NK-92 (cell line): ENCODE data around the gene ENOSF1.

Experiments used
- DNase-seq: peaks from one replicate; lab custom pipeline; 2025; ENCODE audit not compliant: unreplicated experiment; lab: John Stamatoyannopoulos, UW

The ENOSF1 gene

DNA sequence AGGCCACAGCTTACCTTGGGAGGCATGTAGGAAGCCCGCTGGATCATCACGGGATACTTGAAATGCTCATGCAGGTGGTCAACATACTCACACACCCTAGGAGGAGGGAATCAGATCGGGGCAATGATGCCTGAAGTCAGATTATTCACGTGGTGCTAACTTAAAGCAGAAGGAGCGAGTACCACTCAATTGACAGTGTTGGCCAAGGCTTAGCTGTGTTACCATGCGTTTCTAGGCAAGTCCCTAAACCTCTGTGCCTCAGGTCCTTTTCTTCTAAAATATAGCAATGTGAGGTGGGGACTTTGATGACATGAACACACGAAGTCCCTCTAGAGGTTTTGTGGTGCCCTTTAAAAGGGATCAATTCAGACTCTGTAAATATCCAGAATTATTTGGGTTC, 37.1 kb downstream of the ENOSF1 start:
- DNase-seq = no peak

- no peak for DNase-seq
Measured at GRCh38 chr18:673769-674168, 38.7 kb downstream of the ENOSF1 start.

DNA sequence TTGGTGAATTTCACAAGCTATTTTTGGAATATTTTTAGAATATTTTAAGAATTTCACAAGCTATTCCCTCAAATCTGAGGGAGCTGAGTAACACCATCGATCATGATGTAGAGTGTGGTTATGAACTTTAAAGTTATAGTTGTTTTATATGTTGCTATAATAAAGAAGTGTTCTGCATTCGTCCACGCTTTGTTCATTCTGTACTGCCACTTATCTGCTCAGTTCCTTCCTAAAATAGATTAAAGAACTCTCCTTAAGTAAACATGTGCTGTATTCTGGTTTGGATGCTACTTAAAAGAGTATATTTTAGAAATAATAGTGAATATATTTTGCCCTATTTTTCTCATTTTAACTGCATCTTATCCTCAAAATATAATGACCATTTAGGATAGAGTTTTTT, 39.1 kb downstream of the ENOSF1 start:
- no peak for DNase-seq

DNA sequence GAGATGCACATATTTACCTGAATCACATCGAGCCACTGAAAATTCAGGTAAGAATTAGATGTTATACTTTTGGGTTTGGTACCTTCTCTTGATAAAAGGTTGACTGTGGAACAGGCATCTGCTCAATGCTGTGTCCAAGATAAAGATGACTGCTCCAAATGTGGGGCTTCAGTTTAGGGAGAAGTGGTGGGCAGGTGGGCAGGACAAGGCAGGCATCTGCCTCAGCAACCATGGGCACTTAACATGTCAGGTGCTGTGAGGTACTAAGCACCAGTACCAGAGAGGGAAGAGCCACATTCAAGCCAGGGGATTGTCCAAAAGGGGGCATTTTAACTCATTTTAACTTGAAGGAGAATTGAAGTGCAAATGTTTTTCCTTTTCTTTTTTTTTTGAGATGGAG, 41.0 kb downstream of the ENOSF1 start:
- DNase-seq = no peak

DNA sequence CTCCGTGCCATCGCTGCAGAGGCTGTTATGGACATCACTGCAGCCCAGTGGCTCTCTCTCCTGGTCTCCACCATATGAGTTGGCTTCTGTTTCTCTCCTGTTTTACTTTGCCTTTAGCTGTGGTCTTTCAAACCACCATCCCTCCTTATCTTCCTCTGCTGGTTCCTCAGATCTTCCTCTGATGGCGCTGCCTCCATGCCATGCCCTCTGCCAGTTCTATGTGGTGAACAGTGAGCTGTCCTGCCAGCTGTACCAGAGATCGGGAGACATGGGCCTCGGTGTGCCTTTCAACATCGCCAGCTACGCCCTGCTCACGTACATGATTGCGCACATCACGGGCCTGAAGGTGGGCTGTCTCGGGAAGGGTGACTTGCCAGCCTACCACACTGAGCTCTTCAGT, 41.9 kb downstream of the ENOSF1 start:
- no peak for DNase-seq

- no peak for DNase-seq
Measured at GRCh38 chr18:669077-669476, 43.4 kb downstream of the ENOSF1 start.

DNA sequence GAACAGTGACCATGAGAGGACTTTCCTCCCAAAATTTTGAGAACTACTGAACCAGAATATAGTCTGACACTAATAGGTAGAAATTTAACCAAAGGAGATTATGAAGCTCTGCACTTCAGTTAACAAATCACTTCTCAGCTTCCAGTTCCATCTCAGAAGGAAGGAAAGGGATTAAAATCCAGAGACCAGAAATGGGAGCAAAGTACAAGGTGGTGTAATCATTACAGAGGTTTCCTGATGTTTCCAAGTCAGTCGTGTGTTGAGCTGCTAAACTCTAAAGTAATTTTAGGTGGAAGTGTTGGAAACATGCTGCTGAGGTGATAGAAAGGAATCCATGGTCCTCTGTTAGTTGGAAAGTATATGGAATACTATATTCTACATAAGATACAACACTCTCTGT, 44.2 kb downstream of the ENOSF1 start:
- no peak for DNase-seq

GRCh38 chr18:666628-667027, 45.8 kb downstream of the ENOSF1 start:
- DNase-seq = no peak

DNA sequence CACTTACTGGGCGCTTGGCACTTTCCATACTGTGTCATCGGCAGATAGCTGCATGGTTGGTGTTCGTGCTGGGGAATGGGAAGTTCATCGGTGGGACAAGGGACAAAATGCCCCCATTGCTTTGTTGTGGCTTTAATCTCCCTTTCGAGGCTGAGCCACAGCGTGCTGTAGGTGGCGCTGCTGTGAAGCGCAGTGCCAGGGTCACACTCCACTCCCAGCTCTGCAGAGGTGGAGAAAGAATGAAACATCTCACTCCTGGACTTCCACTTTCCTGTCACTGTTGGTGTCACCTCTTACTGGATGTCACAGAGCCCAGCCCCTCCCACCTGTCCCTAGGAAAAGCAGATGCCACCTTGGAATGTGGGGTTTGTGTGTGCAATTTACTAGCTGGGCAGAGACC, 46.3 kb downstream of the ENOSF1 start:
- DNase-seq = no peak

- no peak for DNase-seq
Measured at GRCh38 chr18:662197-662596, 50.2 kb downstream of the ENOSF1 start.

- DNase-seq = no peak
Measured at GRCh38 chr18:659597-659996, 52.8 kb downstream of the ENOSF1 start.

DNA sequence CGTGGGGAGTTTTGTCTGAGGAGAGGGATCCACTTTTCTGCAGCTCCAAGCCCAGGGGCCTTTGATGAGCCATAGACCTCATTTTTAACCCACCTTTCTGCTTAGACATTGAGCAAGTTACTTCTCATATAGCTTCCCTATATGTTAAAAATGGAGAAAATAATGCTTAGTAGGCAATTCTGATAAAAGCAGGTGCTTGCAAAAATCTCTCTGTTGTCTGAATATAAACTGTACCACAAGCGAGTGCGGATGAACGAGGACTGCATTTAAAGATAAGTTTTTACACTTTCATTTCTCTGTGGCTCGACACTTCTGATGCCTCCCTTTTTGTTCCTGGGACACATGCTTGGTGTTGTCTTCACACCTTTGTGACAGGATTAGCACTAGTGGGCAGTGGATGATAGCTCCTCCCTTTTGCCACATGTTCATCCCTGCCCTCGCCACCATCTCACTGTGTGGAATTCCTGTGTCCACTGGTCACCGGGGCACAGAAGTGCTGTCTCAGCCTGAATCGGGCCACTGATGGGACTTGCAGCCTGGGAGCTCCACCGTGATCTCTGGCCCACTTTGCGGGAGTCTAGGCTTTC, 53.4 kb downstream of the ENOSF1 start:
- DNase-seq = no peak

GRCh38 chr18:658001-658946, 54.2 kb downstream of the ENOSF1 start:
- no peak for DNase-seq

DNA sequence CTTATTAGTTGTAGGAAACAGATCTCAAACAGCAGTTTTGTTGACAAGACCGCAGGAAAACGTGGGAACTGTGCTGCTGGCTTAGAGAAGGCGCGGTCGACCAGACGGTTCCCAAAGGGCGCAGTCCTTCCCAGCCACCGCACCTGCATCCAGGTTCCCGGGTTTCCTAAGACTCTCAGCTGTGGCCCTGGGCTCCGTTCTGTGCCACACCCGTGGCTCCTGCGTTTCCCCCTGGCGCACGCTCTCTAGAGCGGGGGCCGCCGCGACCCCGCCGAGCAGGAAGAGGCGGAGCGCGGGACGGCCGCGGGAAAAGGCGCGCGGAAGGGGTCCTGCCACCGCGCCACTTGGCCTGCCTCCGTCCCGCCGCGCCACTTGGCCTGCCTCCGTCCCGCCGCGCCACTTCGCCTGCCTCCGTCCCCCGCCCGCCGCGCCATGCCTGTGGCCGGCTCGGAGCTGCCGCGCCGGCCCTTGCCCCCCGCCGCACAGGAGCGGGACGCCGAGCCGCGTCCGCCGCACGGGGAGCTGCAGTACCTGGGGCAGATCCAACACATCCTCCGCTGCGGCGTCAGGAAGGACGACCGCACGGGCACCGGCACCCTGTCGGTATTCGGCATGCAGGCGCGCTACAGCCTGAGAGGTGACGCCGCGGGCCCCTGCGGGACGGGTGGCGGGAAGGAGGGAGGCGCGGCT, 55.0 kb downstream of the ENOSF1 start, which contains the start of gene TYMS:
Gene TYMS, plus strand, starts transcription at position 343 of the 690 bp plus-strand sequence. Its CDS starts 90 bp downstream, at position 433.
- no peak for DNase-seq

DNA sequence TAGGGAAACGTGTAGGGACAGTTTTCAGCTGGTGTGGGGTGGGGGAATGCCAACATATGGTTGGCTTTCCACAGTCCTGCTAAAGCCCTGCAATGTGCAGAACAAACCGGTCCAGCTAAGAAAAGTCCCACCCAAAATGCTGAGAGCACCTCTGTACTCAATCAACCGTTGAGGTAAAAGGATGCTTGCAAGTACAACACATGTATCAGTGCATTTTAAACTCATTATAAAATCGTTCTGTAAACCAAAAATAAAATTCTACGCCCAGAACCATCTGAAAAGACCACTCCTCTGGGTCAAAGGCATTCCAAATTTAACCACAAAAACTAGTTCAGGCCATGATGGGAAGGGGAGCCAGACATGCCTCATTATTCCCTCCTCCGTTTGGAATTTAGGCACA, 57.0 kb downstream of the ENOSF1 start:
- no peak for DNase-seq

- no peak for DNase-seq
Measured at GRCh38 chr18:654601-655000, 57.8 kb downstream of the ENOSF1 start.

GRCh38 chr18:653512-653911, 58.9 kb downstream of the ENOSF1 start:
- DNase-seq = no peak

DNA sequence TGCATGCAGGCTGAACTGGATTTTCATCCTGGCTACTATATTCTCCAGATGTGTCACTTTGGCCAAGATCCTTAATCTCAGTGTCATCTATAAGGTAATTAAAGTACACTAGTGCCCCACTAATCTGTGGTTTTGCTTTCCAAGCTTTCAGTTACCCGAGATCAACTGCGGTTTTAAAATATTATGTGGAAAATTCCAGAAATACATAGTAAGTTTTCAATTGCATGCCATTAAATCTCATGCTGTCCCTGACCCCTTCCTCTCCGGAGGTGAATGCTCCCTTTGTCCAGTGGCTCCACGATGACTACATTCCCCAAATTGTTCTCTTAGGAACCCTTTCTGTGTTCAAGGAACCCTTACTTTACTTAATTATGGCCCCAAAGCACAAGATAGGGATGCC, 60.3 kb downstream of the ENOSF1 start:
- no peak for DNase-seq

DNA sequence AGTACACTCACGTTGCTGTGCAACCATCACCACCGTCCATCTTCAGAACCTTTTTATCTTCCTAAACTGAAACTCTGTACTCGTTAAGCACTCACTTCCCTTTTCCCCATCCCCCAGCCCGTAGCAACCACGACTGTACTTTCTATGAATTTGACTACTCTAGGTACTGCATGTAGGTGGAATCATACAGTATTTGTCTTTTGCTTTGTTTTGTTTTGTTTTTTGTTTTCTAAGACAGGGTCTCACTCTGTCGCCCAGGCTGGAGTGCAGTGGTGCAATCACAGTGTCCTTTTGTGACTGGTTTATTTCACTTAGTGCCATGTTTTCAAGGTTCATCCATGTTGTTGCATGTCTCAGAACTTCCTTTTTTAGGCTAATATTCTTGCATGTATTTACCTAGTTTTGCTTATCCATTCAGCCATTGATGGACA, 62.0 kb downstream of the ENOSF1 start:
- DNase-seq = no peak

- no peak for DNase-seq
Measured at GRCh38 chr18:649341-649740, 63.1 kb downstream of the ENOSF1 start.

- no peak for DNase-seq
Measured at GRCh38 chr18:647304-647703, 65.1 kb downstream of the ENOSF1 start.
